ENCODE results near the gene NTSR1.

NTSR1 gene

DNA sequence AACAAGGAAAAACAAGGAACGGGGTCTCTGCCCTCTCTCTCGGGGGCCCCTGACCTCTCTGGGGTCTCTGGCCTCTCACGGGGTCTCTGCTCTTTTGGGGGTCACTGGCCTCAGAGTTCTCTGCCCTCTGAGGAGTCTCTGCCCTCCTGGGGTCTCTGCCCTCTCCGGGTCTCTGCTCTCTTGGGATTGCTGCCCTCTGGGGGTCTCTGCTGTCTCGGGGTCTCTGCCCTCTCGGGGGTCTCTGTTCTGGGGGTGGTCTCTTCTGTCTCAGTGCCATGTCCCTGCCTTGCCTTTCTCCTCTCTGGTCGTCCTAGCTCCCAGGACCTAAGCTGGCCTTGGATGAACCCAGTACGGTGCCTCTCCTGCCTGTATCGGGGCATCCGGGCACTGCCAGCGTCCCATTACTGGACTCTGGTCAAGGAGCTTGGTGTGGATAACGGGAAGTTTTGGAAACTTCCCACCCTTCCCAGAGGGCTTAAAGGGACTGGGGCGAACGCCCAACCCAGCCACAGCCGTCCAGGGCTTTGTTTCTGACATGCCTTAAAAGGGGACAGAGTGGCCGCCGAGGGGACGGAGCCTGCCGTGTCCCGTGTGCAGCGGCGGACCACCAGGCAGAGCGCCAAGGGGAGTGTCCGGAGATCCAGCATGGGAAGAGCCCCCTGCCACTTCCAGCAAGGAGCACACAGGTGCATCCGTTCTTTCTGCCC lies 62.9 kb downstream of the NTSR1 start:
- DNase-seq (ENCODE audit: low read depth): no peak

DNA sequence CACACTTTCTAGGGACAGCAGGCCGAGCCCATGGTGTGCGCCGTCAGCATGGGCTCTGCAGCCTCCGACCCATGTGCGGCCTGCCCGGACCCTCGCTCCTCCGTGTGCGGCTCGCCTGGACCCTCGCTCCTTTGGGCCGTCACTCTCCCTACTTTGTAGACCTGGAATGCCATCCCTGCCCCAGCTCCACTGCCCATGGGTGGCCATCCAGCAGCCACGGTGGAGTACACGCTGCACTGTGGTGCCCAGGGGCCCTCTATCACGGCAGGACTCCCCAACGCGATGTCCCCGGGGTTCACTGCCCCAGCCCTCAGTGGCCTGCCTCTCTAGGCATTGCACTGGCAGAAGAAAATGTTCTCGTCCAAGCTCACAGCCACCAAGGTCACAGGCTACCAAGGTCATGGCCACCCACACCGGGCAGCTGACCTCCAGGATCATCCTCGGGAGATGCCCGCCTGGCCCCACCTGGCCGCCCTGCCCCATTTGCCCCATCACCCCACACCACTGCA lies 63.5 kb downstream of the NTSR1 start:
- DNase-seq (ENCODE audit: low read depth): no peak

DNA sequence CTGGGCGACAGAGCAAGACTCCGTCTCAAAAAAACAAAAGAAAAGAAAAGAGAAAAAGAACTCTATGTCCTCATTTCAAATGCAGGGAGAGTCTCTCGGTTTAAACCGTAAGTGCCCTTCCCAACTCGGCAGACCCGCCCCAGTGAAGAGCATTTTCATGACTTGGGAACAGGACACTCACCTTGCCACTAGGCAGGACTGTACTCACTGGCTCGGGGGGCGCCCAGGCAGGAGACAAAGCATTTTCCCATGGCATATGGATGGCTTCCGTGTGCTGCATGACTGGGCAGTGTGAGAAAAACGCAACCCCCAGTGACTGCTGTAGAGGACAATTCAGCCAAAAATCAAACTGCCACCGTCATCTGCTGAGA lies 64.0 kb downstream of the NTSR1 start:
- DNase-seq (ENCODE audit: low read depth): no peak

DNA sequence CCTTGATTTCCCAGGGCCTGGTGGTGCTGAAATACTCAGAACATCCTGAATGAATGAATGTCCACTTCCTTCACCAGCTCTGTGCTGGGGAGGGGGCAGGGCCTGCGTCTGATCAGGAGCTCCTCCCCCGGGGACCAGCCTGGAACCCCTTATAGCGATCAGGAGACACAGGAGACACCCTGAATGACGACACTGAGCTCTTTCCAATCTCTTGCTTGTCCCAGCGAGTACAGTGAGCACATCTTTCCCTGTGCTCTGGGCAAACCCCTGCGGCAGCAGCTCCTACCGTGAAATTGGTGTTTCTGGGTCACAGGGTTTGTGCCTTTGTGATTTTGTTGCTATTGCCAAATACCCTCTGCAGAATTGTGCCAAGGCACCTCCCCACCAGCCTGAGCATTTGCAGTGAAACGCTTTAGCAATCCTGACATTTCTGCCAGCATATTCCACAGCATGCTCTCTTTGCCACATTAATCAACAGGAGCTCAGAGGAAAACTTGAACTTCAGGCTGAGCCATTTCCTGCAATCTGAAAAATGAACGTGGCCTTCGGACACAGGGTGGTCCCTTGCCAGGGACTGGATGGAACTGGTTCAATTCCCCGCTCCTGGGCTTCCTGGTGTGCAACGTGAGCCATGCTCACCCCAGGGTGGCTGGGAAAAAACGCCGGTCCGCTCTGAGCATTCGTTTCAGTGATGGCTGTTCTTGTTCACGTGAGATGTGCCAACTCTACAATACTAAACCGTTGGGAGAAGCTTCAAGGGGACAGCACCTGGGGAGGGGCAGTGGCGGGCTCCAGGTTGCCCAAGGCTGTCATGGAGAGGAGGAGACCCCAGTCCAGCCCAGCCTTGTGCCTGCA lies 64.6 kb downstream of the NTSR1 start:
- DNase-seq (ENCODE audit: low read depth): no peak

DNA sequence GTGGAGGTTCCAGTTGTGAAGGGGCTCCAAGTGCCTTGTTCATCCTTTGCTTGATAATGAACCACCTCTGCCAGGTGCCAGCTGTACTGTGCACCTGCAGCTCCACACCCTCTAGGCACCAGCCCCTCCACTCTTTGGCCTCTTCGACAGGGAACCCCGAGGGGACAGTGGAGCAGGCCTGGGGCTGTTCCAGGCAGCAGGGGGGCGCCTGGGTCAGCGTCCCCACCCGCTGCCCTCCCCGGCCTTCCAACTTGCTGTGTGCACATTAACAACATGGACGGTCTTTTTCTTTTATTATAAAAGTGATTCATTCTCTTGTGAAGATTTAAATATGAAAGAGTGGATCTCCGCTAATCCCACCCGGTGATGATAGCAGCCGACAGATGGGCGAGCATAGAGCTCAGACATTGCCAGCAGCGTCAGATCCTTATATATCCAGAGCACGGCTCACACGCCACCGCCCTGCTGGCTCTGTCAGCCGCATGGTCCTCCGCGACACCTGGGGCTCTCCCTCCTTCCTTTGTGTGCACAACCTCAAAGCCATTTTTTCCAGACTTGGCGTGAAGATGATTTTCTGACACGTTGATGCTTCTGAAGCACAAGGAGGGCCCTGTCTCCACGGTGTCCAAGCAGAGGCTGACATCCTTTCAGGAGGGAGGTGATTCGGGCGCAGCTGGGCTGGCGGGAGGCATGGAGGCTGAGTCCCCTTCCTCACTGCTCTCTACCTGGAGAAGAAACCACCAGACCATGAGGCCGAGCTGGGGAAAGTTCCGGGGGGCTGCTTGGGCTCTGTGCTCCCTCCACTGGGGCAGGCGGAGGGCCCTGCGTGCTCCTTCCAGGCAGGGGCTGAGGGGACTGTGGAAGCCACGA lies 65.4 kb downstream of the NTSR1 start:
- no peak for DNase-seq (ENCODE audit: low read depth)

DNA sequence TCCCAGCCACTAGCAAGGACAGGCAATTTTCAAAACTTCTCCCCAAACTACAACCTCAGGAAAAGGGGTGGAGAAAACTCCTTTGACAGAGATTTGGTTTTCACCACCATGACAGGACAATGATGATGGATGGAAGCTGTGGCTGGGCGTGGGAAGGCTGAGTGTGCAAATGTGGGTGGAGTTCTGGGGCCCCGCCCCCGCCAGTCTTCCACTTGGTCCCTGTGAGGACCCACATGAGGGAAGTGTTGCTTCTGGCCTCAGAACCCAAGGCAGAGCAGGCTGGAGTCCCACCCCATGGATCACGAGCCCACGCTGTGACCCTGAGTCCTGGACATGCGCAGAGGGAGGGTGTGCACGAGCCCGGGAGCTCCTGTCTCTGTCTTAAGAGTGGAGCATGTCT lies 66.1 kb downstream of the NTSR1 start:
- DNase-seq (ENCODE audit: low read depth): no peak

DNA sequence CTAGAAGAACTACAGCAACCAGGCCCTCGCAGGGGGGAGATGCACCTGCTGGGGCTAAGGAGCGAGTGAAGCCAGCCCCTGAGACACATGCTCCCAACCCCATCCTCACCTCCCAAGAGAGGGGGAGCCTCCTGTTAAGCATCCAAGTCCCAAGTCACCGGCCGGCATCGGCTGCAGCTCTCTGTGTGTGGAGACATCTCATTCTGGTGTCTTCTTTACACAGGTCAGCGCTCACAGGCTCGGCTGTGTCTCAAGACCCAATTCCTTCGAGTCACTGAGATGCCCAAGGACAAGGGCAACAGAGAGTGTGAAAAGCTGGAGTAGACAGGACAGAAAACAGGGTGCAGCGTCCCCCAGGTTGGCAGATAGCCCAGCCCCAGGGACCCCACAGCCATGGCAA lies 66.6 kb downstream of the NTSR1 start:
- DNase-seq (ENCODE audit: low read depth): no peak

DNA sequence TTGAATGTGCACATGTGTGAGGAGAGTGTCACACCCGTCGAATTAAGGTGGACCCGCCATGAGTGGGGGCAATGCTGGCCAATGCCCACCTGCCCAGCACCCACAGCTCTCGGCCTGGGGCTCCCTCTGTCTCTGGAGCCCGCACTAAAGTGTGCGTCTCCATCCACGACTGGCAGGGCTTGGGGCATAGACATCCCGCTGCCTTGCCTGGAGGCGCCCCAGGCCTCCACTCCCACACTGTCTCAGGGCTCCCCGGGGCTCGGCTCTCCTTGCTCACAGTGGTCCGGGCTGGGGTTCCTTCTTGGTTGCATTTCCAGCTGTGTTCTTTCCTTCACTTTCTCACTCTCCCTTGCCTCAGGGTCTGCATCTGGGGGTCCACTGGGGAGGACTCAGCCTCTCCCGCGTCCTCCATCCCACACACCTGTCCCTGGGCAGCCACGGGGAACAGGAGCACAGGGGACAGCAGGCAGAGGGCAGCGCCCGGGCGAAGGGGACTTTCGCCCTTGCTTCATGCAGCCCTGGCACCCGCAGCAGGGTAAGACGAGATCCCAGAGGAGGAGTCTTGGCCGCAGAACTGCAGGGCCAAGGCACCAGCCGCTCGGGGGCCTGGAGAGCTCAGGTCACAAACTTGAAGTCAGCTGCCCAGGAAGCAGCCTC lies 67.5 kb downstream of the NTSR1 start:
- DNase-seq (ENCODE audit: low read depth): no peak

DNA sequence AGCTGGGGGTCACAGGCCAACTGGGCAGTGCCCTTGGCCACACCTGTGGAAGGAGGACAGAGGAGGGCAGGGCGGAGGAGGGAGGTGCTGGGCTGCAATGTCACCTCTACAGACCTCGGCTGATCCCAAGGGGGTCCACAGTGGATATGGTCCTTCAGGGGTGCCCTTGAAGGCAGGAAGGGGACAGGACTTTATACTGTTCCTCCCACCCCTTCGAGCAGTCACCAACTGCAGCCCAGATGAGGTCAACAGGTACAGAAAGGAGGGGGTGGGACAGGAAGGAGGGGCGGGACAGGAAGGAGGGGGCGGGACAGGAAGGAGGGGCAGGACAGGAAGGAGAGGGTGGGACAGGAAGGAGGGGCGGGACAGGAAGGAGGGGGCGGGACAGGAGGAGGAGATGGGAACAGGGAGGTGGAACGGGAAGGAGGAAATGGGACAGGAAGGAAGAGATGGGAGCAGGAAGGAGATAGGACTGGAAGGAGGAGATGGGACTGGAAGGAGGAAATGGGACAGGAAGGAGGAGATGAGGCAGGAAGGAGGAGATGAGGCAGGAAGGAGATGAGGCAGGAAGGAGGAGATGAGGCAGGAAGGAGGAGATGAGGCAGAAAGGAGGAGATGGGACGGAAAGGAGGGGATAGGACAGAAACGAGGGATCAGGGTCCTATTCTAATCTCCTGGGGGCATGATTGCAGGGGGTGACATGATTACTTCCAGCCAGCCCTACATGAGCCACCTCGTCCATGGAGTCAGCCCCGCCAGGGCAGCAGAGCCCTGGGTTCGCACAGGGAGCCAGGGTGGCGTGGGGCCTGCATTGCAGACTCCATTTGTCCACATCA lies 68.3 kb downstream of the NTSR1 start:
- no peak for DNase-seq (ENCODE audit: low read depth)

DNA sequence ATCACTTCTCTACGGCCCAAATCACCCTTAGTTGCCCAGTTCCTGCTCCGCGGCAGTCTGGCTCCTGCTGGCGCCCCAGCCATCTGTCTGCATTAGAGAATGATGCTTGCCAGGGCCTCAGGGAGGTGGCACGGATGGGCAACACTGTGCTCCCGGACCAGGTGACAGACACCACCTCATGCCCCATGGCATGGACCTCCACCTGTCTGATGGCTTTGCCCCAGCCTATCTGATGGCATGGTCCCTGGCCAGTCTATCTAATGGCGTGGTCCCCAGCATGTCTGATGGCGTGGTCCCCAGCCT lies 68.8 kb downstream of the NTSR1 start:
- DNase-seq (ENCODE audit: low read depth): no peak

DNA sequence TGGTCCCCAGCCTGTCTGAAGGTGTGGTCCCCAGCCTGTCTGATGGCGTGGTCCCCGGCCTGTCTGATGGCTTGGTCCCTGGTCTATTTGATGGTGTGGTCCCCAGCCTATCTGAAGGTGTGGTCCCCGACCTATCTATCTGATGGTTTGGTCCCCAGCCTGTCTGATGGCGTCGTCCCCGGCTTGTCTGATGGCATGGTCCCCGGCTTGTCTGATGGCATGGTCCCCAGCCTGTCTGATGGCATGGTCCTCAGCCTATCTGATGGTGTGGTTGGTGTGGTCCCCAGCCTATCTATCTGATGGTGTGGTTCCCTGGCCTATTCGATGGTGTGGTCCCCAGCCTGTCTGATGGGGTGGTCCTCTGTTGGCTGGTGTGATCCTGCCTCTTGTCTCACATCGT lies 69.4 kb downstream of the NTSR1 start:
- DNase-seq (ENCODE audit: low read depth): no peak

DNA sequence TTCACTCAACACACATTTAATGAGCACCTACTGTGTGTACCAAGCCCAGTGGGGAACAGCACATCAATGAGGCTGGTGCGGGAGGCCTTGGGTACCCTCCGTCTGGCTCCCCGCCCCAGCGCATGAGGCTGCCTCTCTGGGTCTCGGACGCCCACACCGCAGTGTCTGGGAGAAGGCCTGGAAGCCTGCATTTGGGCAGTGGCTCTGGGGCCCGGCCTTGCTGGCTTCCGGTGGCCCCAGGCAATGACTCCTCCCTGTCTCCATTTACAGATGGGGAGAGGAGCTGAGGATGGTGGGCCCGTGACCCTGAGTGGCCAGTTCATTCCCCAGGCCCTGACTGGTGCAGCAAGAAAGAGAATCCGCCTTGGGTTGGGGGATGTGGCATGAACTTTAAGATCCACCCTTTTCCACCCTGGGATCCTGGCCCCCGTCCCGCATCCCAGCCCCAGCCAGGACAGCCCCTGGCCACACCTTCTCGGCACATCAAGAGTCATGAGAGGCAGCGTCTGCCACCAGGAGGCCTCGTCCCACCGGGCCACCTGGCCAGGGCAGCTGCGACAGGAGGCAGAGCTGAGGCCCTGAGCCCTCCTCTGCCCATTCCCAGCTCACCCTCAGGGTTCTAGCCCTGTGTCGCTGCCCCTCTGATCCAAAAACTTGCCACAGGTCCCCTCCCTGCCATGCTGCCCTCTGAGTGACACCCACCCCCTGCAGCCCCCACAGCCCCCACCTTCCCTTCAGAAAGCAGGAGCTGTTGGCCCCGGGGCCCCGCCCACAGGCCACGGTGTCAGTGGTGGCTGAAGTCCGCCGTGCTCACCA lies 70.2 kb downstream of the NTSR1 start:
- no peak for DNase-seq (ENCODE audit: low read depth)

DNA sequence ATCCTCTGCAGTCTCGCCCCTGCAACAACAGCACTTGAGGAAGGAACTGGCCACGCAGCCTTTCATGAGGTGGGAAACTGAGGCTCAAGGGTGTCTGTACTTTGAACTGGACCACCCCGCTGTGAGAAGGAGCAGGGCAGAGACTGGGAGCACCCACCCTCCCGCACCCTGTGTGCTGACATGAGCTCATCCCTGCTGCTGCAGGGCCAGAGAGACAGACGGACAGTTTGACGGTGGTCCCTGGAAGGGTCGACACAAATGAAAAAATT lies 70.7 kb downstream of the NTSR1 start:
- no peak for DNase-seq (ENCODE audit: low read depth)

DNA sequence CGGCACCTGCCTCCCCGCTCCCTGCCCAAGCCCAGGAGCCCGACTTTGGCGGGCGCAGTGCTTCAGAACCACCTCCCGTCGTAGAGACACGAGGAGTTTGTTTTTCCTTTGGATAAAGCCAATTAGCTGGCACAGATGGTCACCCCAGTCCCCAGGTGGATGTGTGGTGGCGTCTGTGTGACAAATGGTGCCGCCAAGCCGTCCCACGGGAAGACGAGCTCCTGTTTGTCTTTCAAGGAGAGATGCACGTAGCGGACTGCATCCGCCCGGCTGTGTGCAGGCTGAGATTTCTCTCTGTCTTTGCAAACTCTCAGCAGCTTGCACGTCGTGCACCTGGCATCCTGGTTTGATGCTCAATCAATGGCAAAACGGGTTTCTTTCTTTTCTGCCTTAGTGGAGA lies 71.6 kb downstream of the NTSR1 start:
- no peak for DNase-seq (ENCODE audit: low read depth)

DNA sequence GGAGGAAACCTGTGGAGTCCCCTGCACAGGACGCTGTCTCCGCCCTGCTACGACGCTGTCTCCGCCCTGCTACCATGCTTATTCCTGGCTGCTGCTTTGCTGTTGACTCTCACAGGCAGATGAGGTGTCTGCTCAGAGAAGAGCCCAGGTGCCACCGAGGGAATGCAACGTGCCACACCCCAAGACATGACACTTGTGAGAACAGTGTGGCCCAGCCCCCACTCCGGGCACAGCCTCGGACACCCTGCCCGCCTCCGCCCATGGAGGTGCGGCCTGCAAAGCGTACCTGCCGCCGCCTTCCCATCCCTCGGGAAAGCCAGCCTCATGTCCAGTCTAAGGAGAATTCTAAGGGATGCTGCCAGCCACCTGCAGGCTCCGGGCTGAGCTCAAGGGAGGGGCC lies 72.1 kb downstream of the NTSR1 start:
- no peak for DNase-seq (ENCODE audit: low read depth)

DNA sequence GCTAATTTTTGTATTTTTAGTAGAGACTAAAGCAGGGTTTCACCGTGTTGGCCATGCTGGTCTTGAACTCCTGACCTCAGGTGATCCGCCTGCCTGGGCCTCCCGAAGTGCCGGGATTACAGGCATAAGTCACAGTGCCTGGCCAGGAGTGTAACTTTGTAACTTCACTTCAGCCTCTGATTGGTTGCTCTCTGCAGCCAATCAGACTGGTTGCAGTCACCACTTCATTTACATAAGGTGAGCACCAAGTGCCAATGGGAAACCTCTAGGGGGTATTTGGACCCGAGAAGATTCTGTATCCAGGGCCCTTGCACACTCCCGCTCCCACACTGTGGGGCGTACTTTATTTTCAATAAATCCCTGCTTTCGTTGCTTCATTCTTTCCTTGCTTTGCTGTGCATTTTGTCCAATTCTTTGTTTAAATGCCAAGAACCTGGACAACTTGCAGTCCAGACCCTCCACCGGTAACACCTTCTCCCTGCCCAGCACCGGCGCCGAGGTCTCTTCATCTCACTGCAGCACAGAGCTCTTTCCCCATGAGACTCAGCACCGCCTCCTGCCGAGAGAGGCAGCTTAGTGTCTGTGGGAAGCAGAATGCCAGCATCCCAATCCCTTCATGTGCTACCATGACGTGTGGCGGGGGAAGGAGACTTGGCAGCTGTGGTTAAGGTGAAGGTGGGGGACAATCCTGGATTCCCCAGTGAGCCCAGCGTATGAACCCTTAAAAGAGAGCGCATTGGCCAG lies 73.7 kb downstream of the NTSR1 start:
- DNase-seq (ENCODE audit: low read depth): no peak

DNA sequence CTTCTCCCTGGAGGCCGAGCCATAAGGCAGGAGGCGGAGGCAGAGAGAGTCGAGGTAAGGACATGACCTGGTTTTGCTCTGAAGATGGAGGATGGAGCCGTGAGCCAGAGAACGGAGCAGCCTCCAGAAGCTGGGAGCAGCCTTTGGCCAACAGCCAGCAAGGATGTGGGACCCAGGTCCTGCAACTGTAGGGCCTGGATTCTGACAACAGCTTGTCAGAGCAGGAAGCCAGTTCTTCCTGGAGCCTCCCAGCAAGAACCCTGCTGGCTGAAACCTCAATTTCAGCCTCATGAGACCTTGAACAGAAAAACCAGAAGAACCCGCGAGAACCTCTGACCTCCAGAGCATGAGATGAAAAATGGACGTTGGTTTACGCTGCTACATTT lies 74.2 kb downstream of the NTSR1 start:
- no peak for DNase-seq (ENCODE audit: low read depth)

DNA sequence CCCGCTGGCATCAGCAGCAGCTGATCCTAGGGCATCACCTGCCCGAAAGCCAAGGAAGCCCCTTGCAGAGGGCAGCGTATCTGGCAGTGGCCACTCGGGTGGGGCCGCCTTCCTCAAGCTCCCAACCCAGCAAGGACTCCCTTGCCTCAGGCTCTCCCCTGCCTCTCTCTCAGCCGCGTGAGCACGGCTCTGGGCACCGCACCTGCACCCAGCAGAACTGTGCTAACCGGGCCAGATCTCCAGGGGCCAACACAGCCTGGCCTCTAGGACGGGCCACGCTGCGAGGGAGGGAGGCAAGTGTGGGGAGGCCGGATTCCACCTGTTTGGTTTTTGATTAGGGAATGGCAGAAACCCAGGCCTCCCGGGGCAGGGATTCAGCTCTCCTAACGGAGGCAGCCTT lies 75.9 kb downstream of the NTSR1 start:
- no peak for DNase-seq (ENCODE audit: low read depth)

DNA sequence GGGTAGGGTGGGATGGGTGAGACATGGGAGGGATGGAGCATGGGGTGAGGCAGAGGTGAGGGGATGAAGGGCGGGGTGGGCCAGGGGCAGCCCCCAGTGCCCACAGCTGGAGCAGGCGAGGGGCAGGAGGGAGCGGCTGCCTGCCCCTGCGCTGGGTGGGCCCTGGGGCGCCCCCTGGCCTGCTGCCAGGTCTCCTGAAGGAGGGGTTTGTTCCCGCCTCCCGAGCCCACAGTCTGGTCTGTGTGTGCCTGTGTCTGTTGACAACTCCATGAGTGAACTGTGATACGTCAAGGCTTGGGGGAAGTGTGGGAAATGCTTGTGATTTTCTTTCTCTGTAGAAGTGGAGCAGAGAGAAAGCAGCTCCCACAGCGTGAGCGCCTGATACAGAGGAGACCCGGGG lies 76.8 kb downstream of the NTSR1 start:
- DNase-seq (ENCODE audit: low read depth): no peak

DNA sequence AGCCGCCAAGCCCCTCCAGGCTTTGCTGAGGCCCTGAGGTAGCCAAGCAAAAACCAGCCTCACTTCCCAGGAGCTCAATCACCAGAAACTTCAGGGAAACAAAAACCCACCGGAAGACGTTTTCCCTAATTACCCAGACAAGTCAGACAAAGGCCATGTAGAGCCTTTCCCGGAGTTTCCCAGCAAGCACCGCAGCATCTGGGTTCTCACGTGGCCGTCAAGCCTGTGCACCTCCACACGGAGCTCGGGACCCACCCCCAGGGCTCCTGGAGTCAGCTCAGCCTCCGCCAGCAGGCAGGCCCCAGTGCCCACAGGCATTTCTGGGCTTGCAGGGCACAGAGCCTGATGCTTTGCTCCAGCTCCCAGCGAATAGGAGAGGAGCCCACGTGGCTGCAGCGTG lies 77.5 kb downstream of the NTSR1 start:
- DNase-seq (ENCODE audit: low read depth): no peak

All from GM04503 (cell line).